CD4-positive, alpha-beta T cell treated with Interferon alpha-2 for 1 hour (primary cell): Measurements from ENCODE around the gene OTOL1.
"Not testable (repeated sequence)": the region's sequence is repeated elsewhere in the genome, so short reads cannot be mapped to it uniquely, and the experiment has no call there.

Source experiments
- DNase-seq, 2 donors: peaks; one replicate each; pipeline ENCODE4 v3.0.0-alpha.2; 2020 to 2022

OTOL1 gene

GRCh38 chr3:161496508-161496907, at the start of gene OTOL1:
Gene OTOL1, plus strand, starts transcription at chr3:161496808. Its CDS starts 0 bp downstream, at chr3:161496808.
- DNase-seq: no peak

DNA sequence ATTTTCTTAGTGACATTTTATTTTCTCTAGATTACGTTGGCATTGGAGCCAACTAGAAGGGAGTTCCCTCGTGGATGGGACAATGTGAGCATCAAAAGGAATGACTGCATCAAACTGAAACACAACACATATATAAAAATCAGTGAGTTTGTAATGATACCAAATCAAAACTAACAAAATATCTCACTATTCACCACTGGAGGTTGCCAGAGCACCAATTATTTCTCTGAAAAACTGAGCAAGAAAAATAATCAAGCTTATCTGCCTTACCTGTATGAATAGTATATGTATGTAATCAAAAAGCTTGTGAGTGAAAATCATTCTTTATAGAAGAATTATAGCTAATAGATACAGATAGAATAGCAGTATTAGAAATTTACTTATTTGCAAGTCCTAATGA, 46.8 kb upstream of the OTOL1 start:
- DNase-seq: no peak

DNA sequence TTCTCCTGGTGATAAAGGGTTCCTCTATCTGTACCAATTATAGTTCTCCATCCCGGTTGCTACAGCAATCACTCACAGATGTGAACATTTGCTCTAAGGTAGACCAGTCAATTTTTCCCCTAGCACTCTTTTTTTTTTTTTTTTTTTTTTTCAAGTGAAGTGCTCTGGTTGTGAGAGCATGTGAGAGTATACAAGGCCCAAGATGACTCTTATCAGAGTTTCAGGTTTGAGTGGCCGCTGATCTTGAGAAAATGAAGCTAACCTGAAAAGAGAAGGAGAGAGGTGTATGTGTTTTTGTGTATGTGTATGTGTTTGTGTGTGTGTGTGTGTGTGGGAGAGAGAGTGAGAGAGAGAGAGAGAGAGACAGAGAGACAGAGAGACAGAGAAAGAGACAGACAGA, 44.4 kb upstream of the OTOL1 start:
- no peak for DNase-seq

GRCh38 chr3:161454615-161455014, 42.0 kb upstream of the OTOL1 start:
- DNase-seq: no peak

- DNase-seq: no peak
Measured at GRCh38 chr3:161455962-161456361, 40.6 kb upstream of the OTOL1 start.

DNA sequence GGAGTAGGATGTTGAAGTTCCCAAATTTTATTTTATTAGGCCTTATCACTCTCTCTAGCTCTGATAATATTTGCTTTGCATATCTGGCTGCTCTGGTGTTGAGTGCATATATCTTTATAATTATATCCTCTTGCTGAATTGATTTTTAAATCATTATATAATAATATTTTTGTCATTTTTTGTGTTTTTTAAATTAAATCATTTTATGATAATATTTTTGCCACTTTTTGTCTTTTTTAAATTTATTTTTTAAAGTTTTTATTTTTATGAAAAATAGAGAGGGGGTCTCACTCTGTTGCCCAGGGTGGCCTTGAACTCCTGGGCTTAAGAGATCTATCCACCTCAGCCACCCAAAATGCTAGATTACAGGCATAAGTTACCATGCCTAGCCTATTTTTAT, 34.5 kb upstream of the OTOL1 start:
- no peak for DNase-seq

DNA sequence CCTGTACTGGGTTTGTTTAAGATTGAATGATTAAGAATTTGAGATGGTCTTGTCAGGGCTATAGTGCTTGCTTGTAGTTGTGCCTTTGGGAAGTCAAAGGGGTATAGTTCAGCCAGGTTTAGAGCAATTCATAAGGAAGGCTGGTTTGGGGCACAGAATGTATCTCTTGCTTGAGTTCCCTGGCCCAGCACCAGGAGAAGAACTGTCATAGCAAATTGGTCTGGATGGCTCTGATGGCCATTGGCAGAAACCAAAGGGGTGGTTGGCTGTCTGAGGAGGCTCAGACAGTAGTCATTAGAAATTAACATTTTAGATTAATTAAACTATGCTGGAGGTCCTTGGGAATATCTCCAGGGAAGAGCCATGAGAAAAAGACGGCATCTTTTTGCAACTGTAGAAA, 25.4 kb upstream of the OTOL1 start:
- DNase-seq: no peak

- DNase-seq: no peak
Measured at GRCh38 chr3:161474139-161474538, 22.5 kb upstream of the OTOL1 start.

- no peak for DNase-seq
Measured at GRCh38 chr3:161474741-161475140, 21.9 kb upstream of the OTOL1 start.

GRCh38 chr3:161475206-161475605, 21.4 kb upstream of the OTOL1 start:
- no peak for DNase-seq

DNA sequence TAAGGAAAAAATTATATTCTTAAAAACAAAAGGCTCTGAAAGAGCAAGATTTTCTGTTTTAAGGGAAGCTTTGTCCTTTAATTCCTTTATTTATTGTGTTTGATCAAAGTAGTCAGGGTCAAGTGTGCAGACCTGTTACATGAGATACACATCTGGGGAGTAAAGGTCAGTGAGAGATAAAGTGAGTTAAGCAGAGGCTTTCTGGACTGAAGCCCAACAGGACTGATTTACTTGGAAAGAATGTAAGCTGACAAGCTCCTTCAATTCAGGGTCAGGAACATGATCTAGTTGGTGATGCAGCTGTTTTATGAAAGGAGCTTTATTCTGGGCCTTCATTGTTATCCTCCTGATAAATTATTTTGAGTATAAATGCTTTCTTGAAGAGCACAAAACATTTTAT, 20.7 kb upstream of the OTOL1 start:
- DNase-seq: no peak

DNA sequence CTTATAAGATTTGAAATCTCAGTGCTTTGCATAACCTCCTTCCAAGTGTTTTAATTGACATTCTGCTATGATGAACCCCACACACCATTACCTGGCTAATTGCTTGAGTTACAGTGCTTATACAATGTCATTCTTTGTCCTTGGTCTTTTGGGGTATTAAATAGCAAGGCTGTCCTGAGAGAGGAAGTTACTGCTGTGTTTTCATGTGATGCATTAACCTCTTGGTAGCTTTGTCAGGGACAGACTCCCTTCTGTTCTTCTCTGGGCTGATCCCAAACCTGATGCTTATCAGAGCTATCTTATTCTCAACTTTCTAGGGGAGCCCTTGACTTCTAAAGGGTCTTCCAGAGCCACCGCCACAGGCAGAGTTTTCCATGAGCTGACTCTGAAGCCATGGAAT, 12.4 kb upstream of the OTOL1 start:
- DNase-seq: no peak

GRCh38 chr3:161488284-161488683, 8.3 kb upstream of the OTOL1 start:
- DNase-seq: not testable (repeated sequence)

DNA sequence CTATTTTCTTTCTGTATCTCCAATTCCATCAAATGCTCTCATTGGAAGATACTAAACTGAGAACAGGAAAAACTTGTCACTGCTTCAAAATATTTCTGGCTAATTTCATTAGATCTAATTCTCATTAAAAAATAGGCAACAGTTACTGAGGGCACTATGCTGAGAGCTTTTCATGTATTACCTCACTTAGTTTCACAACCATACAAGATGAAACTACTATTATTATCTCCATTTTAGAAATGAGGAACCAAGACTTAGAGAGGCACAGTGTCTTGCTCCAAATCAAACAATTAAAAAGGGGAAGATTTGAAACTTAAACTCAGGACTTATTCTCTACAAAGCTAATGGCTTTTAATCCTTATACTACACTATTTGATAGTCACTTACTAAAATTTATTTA, 7.2 kb upstream of the OTOL1 start:
- no peak for DNase-seq

GRCh38 chr3:161490845-161491244, 5.8 kb upstream of the OTOL1 start:
- DNase-seq: not testable (repeated sequence)

DNA sequence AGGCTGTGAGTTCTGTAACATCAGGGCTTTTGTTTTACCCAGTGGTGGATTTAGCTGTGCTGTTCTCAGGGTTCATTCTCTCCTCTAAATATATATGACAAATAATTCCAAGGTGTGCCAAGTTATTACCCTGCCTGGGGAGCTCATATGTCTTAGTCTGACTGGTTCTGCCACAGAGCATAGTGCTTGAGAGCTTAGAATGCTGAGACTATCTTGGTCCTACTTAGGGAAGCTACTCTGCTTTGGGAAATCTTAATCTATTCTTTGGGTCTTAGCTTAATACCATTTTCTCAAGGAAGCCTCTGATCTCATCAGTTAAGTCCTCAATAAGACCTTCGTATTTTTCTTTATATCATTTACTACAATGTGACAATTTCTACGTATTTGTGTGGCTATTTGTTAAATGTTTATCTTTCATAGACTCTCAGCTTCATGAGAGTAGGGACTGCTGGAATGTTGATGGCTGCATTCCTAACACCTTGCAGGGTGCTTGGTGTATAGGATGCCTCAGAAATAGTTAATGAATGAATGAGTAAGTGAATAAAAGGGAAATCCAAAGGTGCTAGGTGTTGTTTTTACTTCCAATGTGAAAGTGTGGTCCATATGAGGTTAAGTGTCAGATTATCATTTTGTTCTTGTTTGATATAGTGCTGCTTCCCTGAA, 1.8 kb downstream of the OTOL1 start:
- DNase-seq: no peak

GRCh38 chr3:161500068-161500796, 3.6 kb downstream of the OTOL1 start:
- DNase-seq: no peak

DNA sequence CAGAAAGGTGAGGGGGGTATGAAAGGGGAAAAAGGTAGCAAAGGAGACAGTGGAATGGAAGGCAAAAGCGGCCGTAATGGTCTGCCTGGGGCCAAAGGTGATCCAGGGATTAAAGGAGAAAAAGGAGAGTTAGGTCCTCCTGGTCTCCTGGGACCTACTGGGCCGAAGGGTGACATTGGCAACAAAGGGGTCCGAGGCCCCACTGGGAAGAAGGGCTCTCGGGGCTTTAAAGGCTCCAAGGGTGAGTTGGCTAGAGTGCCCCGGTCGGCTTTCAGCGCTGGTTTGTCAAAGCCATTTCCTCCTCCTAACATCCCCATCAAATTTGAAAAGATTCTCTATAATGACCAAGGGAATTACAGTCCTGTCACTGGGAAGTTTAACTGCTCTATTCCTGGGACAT, 6.7 kb downstream of the OTOL1 start:
- DNase-seq: no peak

- DNase-seq: peak in 1 of 2 donors; percentile 0
Measured at GRCh38 chr3:161508852-161509477, 12.4 kb downstream of the OTOL1 start.

GRCh38 chr3:161510510-161511260, 14.1 kb downstream of the OTOL1 start:
- DNase-seq: no peak

DNA sequence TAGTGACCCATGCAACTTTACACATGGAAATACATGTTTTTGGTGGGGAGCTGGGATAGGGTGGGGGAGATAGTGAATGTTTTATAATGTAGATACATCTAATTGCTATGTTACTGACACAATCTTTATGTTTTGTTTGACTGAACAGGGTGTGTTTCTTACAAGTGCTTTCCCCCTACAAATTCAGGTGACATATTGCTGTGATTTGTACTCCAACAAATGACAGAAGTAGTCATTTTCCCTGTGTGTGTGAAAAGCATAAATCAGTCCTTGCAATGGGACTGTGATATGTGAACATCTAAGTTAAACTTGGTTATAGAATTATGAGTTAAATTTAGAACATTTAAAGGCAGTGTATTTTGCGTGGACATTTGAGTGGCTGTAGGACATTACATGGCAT, 27.3 kb downstream of the OTOL1 start:
- DNase-seq: no peak

- no peak for DNase-seq
Measured at GRCh38 chr3:161531930-161532329, 35.3 kb downstream of the OTOL1 start.

- no peak for DNase-seq
Measured at GRCh38 chr3:161540594-161540993, 44.0 kb downstream of the OTOL1 start.

- no peak for DNase-seq
Measured at GRCh38 chr3:161545824-161546223, 49.2 kb downstream of the OTOL1 start.
